ENCODE data around the gene PDLIM5.

Gene PDLIM5

DNA sequence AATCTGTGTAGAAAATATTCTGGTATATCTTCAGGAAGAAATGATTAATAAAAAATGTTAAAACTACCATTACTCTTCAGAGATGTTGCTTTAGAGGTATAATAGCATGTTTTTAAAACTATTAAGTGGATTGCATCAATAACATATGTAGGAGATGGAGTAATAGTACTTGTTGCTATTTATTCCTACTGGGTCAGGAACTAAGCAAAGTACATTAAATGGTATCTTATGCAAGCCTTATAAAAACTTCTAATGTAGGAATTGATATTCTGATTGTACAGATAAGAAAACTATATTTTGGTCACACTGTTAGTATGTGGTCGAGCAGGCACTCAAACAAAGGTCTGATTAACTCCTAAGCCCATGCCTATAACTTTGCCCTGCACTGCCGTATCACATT lies 31.4 kb upstream of the PDLIM5 start:
- in situ Hi-C loops (cut with MboI; ENCODE audit: low sequenced_read_pairs), result no loop called here

GRCh38 chr4:94426783-94427182 lies 25.0 kb upstream of the PDLIM5 start:
- in situ Hi-C loops (cut with MboI; ENCODE audit: low sequenced_read_pairs), result no loop called here

GRCh38 chr4:94428884-94429283 lies 22.9 kb upstream of the PDLIM5 start:
- in situ Hi-C loops (cut with MboI; ENCODE audit: low sequenced_read_pairs), result no loop called here

DNA sequence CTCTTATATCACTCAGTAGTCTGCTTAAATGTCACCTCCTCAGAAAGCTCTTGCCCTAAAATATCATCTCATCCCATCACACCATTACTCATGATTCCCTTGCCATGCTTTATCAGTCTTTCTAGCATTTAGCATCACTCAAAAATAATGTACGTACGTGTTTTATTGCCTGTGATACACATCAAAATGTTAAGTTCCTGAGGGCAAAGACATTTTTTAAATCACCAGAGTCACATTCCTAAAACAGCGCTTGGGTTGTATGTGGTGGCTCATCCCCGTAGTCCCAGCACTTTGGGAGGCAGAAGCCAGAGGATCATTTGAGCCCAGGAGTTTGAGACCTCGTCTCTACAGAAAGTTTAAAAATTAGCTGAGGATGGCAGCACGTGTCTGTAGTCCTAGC lies 21.3 kb upstream of the PDLIM5 start:
- in situ Hi-C loops (cut with MboI; ENCODE audit: low sequenced_read_pairs), result no loop called here

DNA sequence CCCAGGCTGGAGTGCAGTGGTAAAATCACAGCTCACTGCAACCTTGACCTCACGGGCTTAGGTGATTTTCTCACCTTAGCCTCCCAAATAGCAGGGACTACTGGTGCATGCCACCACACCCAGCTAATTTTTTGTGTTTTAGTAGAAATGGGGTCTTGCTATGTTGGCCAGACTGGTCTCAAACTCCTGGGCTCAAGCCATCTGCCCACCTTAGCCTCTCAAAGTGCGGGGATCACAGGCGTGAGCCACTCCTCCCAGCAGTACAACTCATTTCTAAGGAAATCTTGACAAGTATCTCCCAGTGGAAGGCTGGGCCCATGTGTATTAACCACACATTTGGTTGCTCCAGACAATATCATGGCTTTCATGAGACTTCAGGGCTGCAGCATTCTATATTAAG lies 20.4 kb upstream of the PDLIM5 start:
- in situ Hi-C loops (cut with MboI; ENCODE audit: low sequenced_read_pairs), result no loop called here

GRCh38 chr4:94434505-94434904 lies 17.2 kb upstream of the PDLIM5 start:
- in situ Hi-C loops (cut with MboI; ENCODE audit: low sequenced_read_pairs), result no loop called here

GRCh38 chr4:94435874-94436273 lies 15.9 kb upstream of the PDLIM5 start:
- in situ Hi-C loops (cut with MboI; ENCODE audit: low sequenced_read_pairs), result no loop called here

DNA sequence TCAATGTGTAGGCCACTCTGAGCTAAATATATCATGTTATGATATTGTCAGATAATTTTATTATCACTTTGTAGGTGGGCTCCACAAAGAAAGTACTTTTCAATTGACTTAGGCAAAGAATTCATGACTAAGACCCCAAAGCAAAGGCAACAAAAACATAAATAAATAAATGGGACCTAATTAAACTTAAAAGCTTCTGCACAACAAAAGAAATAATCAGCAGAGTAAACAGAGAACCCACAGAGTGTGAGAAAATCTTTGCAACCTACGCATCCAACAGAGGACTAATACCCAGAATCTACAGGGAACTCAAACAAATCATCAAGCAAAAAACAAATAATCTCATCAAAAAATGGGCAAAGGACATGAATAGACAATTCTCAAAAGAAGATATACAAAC lies 15.2 kb upstream of the PDLIM5 start:
- in situ Hi-C loops (cut with MboI; ENCODE audit: low sequenced_read_pairs), result no loop called here

GRCh38 chr4:94439606-94440005 lies 12.1 kb upstream of the PDLIM5 start:
- in situ Hi-C loops (cut with MboI; ENCODE audit: low sequenced_read_pairs), result no loop called here

GRCh38 chr4:94441838-94442237 lies 9.9 kb upstream of the PDLIM5 start:
- in situ Hi-C loops (cut with MboI; ENCODE audit: low sequenced_read_pairs), result no loop called here

DNA sequence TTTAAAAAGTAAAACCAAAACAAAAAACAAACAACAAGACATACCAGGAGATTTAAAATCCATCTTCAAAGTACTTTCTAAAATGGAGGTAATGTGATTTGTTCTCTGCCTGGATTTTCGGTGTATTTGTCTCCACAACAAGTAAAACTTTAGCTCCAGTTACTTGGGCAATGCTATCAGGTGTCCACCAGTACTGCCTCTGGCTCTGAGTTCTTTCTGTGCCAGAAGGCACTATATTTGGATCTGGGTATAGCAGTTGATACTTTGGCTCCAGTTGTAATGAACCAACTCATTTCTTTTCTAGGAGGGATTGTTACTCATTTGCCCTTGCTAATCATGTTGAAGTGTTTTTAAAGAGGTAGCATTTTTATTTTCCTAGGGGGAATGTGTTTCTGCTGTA lies 9.5 kb upstream of the PDLIM5 start:
- in situ Hi-C loops (cut with MboI; ENCODE audit: low sequenced_read_pairs), result no loop called here

DNA sequence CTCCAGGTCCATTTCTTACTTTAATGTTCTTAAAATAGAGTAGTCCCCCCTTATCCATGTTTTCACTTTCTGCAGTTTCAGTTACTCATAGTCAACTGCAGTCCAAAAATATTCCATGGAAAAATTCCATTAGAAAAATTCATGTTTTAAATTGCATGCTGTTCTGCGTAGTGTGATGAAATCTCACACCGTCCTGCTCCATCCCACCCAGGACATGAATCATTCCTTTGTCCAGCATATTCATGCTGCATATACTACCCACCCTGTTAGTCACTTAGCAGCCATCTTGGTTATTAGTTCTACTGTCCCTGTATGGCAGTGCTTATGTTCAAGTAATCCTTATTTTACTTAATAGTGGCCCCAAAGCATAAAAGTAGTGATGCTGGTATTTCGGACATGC lies 5.4 kb upstream of the PDLIM5 start:
- in situ Hi-C loops (cut with MboI; ENCODE audit: low sequenced_read_pairs), result no loop called here

- in situ Hi-C loops (cut with MboI; ENCODE audit: low sequenced_read_pairs), result no loop called here
Measured at GRCh38 chr4:94447754-94448411, 3.9 kb upstream of the PDLIM5 start.

DNA sequence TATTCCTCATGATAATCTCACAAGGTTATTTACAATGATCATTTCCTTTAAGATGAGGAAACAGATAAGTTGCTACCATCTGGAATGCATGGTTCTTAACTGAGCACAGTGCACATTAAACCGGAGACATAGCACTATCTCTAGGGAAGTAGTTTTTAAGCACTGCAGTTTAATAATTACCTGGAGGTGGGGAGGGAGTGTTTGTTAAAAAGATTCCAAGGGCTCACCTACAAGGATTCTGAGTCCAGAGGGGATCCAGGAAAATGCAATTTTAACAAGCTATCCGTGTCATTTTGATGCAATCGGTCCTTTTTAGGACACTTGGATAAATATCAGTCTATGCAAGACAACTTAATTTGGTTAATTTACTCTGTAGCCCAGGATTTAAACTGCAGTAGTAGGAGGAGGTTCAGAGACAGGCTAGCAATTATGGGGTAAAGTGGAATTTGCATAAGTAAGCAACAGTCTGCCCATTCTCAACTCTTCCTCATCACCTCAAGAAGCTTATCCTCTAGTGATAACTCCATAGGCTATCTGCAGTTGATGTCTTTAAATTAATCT lies 2.8 kb upstream of the PDLIM5 start:
- in situ Hi-C loops (cut with MboI; ENCODE audit: low sequenced_read_pairs), result no loop called here

- in situ Hi-C loops (cut with MboI; ENCODE audit: low sequenced_read_pairs), result no loop called here
Measured at GRCh38 chr4:94451051-94451694, 569 bp upstream of the PDLIM5 start.

DNA sequence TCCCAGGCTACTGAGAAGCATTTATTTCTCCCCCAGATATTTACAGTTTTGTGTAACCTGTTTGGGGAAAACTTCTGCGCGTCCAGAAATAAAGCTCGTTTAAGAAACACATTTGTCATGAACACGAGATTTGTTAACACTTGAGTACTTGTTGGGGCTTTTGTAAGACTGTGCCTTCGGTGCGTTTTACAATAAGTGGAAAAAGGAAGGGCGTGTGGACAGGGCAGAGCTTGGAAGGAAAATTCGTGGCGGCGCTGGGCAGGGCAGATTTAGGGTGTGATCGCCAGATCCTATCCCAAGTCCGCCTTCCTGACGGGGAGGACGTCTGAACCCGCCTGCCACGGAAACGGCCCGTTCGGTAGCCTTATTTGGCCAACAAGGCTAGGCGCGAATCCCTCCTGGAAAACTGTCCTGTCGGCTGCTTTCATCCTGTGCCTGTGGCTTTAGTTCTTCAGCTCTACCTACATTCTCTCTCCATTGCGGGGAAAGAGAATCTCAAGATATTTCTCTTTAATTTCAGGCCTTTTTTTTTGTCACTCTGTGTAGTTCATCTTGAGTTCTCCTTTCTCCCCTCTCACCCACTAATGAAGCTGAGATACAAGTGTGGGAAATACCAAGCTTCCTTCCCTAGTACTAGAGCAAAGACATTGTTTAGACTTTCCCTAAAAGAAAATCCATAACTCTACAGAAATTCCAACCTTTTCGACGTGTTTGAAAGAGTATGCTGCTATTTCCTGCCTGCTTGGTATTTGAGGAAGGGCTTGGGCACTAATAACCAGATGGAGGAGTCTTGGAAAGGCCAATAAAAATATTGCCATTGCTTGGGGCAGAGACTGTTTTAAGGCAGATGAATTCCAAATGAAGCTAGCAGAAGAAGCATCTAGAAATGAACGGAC lies 982 bp downstream of the PDLIM5 start:
- in situ Hi-C loops (cut with MboI; ENCODE audit: low sequenced_read_pairs), result no loop called here

DNA sequence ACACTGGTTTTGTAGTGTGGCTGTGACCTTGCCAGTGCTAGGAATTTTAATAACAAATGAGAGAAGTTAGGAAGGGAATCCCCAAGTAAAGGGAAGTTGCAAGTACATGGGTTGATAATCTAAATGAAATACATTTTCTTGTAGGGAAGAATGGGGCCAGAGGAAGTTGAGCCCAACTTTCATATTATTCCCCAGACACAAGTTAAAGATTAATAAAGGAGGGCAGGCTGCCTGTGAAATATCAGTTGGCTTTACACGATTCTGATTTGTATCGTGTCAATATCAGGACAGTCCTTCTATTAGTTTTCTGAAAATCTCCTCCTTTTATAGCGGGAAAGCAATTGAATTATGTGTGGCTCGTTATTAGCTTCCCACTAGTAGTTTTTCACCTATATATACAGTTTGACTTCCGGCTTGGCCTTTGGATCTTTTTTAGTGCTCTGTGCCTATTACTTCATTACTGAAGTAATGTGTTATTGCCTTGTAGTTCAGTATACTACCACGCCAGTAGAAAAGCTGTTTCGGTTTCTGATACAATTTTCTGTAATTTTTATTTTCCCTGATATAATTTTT lies 1.7 kb downstream of the PDLIM5 start:
- in situ Hi-C loops (cut with MboI; ENCODE audit: low sequenced_read_pairs), result no loop called here

DNA sequence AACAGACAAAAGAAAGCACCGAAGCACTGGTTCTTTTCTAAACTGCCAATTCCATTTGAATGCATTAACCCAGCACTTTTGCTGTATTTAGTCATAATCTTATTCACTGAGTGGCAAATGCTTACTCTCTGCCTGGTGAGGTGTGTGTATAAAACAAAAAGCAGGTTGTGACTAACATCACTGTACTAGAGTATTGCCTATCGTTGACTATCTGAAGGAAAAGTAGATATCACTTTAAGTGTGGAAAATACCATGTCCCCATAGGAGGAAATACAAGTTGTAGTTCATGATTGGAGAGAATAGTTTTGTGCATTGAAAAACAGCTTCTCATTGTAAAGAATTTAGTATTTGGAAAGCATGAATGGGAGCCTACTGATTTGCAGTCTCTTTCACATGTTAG lies 2.7 kb downstream of the PDLIM5 start:
- in situ Hi-C loops (cut with MboI; ENCODE audit: low sequenced_read_pairs), result no loop called here

- in situ Hi-C loops (cut with MboI; ENCODE audit: low sequenced_read_pairs), result no loop called here
Measured at GRCh38 chr4:94455081-94455480, 3.3 kb downstream of the PDLIM5 start.

DNA sequence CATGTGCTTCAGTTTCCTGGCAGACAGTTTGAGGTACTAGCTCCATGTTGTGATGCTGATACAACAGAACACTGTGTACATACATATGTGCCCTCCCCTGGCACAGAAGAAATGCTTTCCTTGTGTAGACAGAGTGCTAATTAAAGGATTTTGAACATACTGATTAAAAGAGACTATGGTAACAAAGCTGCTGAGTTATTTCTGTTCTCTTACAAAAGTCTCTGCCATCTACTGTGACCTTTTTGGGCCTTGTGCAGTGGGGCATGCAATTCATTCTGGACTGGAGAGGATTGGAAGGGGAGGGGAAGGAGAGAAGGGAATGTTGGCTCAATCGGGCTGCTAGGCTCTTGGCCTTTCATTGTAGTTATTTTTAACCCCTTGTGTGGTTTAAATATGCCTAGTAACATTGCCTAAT lies 6.0 kb downstream of the PDLIM5 start:
- in situ Hi-C loops (cut with MboI; ENCODE audit: low sequenced_read_pairs), result no loop called here

GRCh38 chr4:94458682-94459081 lies 6.9 kb downstream of the PDLIM5 start:
- in situ Hi-C loops (cut with MboI; ENCODE audit: low sequenced_read_pairs), result no loop called here
